ENCODE data around the gene FAM107B. TPM values are rescaled to one million over a fixed set of nuclear protein-coding genes. Genes with fewer than 3 reads are reported as not detected.

The FAM107B gene
- total and polyA plus RNA-seq, 2 experiments from 2014 or later: 3.4 to 5.2 TPM

DNA sequence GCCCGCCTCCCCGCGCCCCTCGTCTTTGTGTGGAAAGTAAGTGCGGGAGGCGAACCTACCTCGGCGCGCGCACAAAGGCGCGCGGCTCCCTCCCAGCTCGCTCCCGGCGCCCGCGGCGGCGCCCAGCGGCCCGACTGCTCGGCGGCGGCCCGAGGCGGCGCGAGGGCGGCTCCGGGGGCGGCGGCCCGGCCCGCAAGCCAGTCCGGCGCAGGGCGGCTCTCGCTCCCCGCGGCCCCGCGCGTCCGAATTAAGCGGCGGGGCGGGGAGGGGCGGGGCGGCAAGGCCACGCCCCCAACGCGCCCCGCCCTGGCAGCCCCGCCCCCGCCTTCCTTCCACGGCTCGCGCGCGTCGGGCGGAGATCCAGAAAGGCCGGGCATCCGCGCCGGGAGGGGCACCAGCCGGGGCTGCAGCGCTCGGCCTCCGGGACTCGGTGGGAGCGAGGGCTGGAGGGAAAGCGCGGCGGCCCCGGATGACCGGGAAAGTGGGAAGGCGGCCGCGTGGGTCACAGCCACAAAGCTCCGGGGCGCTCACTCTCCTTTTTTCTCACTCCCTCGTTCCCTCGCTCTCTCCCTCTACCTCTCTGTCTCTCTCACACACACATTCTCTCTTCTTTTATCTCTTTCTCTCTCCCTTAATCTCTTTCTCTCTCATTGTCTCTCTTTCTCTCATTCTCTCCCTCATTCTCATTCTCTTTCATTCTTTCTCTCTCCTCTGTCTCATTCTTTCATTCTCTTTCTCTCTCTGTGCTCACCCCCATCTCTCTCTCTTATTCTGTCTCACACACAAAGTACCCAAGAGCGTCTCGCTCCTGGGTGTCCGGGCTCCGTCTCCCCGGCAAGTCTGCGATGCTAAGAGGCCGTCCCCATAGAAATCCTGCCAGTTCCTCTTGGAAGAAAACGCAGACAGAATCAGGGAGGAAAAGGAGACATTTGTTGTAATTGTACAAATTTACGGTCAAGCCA lies 170.2 kb downstream of the FAM107B start:
- TF ChIP-seq EZH2phosphoT487 (IDR thresholded peaks at IDR 0.05; ENCODE audit: insufficient read depth, low read depth) (no peak), EZH2 (IDR thresholded peaks at IDR 0.05; ENCODE audit: insufficient read depth, poor library complexity, severe bottlenecking) (no peak)
- Histone ChIP-seq H3K79me2 (ENCODE audit: insufficient read depth) (peaks cover 13% of the 10 kb centered on the region), H3K4me2 (ENCODE audit: unreplicated experiment) (peak overlapping the region; percentile 95), H3K9ac (peak overlapping the region; percentile 78), H3F3A (ENCODE audit: insufficient read depth) (peaks cover 18% of the 10 kb centered on the region), H3K27ac (peak overlapping the region; percentile 47), H4K20me1 (ENCODE audit: insufficient read depth) (no peaks in the 10 kb centered on the region), H3K4me3 (peak overlapping the region; percentile 84), H2AFZ (peak overlapping the region; percentile 93), H3K9me3 (ENCODE audit: low read depth) (no peaks in the 10 kb centered on the region), H3K36me3 (ENCODE audit: low read depth) (no peaks in the 10 kb centered on the region), H3K9me2 (ENCODE audit: insufficient read depth) (no peaks in the 10 kb centered on the region), H3K27me3 (replicated peaks; ENCODE audit: insufficient read depth) (0 out of 2 replicates have a peak, but pooled peaks cover 7% of the 10 kb centered on the region), H3K4me1 (ENCODE audit: insufficient read depth) (peaks cover 16% of the 10 kb centered on the region)
- in situ Hi-C loops (cut with MboI): no loop called here
- DNase-seq: peak; percentile 90
- 1% methylated on average over 50 to 85 of the region's 94 CpGs for WGBS, 2 experiments (ENCODE audit: low coverage in 1 of 2, low lambda C conversion rate in 2 of 2, missing lambda C conversion rate in 2 of 2)

DNA sequence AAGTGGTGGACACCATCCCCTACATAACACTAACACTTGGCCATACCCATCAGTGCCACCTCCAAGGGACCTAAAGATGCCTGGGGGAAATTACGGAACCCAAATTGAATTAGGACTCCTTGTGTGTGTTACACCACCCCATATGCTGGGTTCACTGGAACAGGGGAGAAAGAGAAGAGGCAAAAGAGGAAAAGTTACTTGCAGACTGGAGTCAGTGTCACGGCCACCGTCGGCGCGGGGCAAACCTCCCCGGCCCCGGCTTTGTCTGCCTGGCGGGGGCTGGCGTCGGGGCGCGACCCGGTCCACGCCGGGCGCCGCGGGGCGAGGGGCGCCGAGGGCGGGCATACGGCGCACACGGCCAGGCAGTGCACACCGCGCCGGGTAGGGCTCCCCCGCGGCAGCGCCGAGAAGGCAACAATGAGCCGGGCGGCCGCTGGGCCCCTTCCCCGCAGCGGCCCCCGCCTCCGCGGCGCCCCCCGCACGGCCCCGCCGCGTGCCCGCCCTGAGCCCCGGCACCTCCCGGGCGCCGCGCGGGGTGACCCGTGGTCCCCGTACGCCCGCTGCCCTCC lies 171.1 kb downstream of the FAM107B start:
- peak overlapping the region; percentile 73 for H3K9ac ChIP-seq
- H3F3A ChIP-seq (ENCODE audit: insufficient read depth): peaks cover 18% of the 10 kb centered on the region
- 0 out of 2 replicates have a peak, but pooled peaks cover under 1% of the 10 kb centered on the region for H3K27me3 ChIP-seq (replicated peaks; ENCODE audit: insufficient read depth)
- H3K27ac ChIP-seq: no peak overlapping the region
- peak overlapping the region; percentile 71 for H3K4me2 ChIP-seq (ENCODE audit: unreplicated experiment)
- peak; percentile 45 for DNase-seq
- H3K9me3 ChIP-seq (ENCODE audit: low read depth): no peaks in the 10 kb centered on the region
- H3K36me3 ChIP-seq (ENCODE audit: low read depth): no peaks in the 10 kb centered on the region
- peak overlapping the region; percentile 84 for H3K4me3 ChIP-seq
- in situ Hi-C loops (cut with MboI): no loop called here
- no peaks in the 10 kb centered on the region for H4K20me1 ChIP-seq (ENCODE audit: insufficient read depth)
- WGBS, 2 experiments (ENCODE audit: low coverage in 1 of 2, low lambda C conversion rate in 2 of 2, missing lambda C conversion rate in 2 of 2): 1 to 3% methylated on average over 16 to 37 of the region's 58 CpGs
- peaks cover 13% of the 10 kb centered on the region for H3K79me2 ChIP-seq (ENCODE audit: insufficient read depth)
- H3K9me2 ChIP-seq (ENCODE audit: insufficient read depth): no peaks in the 10 kb centered on the region
- TF ChIP-seq EZH2 (IDR thresholded peaks at IDR 0.05; ENCODE audit: insufficient read depth, poor library complexity, severe bottlenecking) (no peak), EZH2phosphoT487 (IDR thresholded peaks at IDR 0.05; ENCODE audit: insufficient read depth, low read depth) (no peak)
- peaks cover 16% of the 10 kb centered on the region for H3K4me1 ChIP-seq (ENCODE audit: insufficient read depth)
- peak overlapping the region; percentile 71 for H2AFZ ChIP-seq

DNA sequence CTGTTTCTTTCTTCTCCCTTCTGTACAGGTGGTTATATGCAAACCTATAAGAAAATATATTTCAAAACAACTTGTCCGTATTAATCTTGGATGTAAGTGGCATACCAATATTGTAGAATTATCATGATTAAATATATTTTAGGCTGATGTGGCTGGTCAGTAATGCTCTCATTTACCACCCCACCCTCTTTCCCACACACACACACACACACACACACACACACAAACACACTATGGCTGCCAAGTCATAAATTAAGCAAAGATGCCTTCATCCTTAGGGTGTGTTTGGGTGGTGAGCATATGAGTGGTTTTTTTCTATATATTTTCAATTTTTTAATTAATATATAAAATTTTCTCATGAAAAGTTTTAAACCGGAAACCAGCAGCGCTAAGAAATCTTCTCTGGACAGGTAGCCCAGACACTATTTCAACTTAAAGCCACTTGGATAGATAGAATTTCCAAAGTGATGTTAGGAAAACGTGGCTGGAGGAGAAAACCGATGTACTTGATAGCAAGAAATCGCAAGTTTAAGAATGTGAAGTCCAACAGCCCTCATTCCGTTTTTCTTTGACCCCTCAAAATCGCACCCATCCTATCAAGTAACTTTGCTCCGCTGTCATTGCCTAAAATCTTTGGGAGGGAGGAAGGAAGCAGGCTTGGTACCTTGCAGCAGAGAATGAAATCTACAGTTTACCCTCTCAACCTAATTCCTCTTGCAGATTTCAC lies 171.7 kb downstream of the FAM107B start:
- no peaks in the 10 kb centered on the region for H3K27me3 ChIP-seq (replicated peaks; ENCODE audit: insufficient read depth)
- H3K9me3 ChIP-seq (ENCODE audit: low read depth): no peaks in the 10 kb centered on the region
- peaks cover 16% of the 10 kb centered on the region for H3K4me1 ChIP-seq (ENCODE audit: insufficient read depth)
- no peak for DNase-seq
- H3K36me3 ChIP-seq (ENCODE audit: low read depth): no peaks in the 10 kb centered on the region
- H3K4me3 ChIP-seq: peak overlapping the region; percentile 84
- peaks cover 18% of the 10 kb centered on the region for H3F3A ChIP-seq (ENCODE audit: insufficient read depth)
- no peak overlapping the region for H3K27ac ChIP-seq
- WGBS, 2 experiments (ENCODE audit: low coverage in 1 of 2, low lambda C conversion rate in 2 of 2, missing lambda C conversion rate in 2 of 2): 10 to 15% methylated on average over 9 of the region's 9 CpGs
- H2AFZ ChIP-seq: peak overlapping the region; percentile 71
- no peaks in the 10 kb centered on the region for H4K20me1 ChIP-seq (ENCODE audit: insufficient read depth)
- H3K4me2 ChIP-seq (ENCODE audit: unreplicated experiment): peak overlapping the region; percentile 71
- in situ Hi-C loops (cut with MboI): no loop called here
- peaks cover 13% of the 10 kb centered on the region for H3K79me2 ChIP-seq (ENCODE audit: insufficient read depth)
- H3K9me2 ChIP-seq (ENCODE audit: insufficient read depth): no peaks in the 10 kb centered on the region
- TF ChIP-seq EZH2phosphoT487 (IDR thresholded peaks at IDR 0.05; ENCODE audit: insufficient read depth, low read depth): no peak
- TF ChIP-seq EZH2 (IDR thresholded peaks at IDR 0.05; ENCODE audit: insufficient read depth, poor library complexity, severe bottlenecking): no peak
- peak overlapping the region; percentile 73 for H3K9ac ChIP-seq

Data from GM23248 (cell line).